HL-60/S4 (cell line): ENCODE data around the gene TECTA.
"Not testable (repeated sequence)": the region's sequence is repeated elsewhere in the genome, so short reads cannot be mapped to it uniquely, and the experiment has no call there.

Experiments
- in situ Hi-C: fragments of 300-500 bp; cut with MboI; formaldehyde crosslinking; loops from 2 replicates; pipeline ENCODE4 v1.14.3; 2022; ENCODE audit warnings: low sequenced_read_pairs

Gene TECTA

GRCh38 chr11:121223161-121223560, 122.1 kb downstream of the TECTA start:
- in situ Hi-C loops = no loop called here

DNA sequence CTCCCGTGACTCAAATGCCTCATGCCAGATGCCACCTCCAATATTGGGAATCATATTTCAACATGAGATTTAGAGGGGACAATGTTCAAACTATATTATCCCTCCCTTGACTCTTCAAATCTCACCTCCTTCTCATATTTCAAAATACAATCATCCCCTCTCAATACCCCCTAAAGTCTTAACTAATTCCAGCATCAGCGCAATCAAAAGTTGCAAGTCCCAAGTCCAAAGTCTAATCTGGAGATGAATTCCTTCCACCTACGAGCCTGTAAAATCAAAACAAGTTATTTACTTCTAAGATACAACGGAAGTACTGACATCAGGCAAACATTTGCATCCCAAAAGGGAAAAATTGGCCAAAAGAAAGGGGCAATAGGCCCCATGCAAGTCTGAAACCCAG, 124.3 kb downstream of the TECTA start:
- in situ Hi-C loops = no loop called here

DNA sequence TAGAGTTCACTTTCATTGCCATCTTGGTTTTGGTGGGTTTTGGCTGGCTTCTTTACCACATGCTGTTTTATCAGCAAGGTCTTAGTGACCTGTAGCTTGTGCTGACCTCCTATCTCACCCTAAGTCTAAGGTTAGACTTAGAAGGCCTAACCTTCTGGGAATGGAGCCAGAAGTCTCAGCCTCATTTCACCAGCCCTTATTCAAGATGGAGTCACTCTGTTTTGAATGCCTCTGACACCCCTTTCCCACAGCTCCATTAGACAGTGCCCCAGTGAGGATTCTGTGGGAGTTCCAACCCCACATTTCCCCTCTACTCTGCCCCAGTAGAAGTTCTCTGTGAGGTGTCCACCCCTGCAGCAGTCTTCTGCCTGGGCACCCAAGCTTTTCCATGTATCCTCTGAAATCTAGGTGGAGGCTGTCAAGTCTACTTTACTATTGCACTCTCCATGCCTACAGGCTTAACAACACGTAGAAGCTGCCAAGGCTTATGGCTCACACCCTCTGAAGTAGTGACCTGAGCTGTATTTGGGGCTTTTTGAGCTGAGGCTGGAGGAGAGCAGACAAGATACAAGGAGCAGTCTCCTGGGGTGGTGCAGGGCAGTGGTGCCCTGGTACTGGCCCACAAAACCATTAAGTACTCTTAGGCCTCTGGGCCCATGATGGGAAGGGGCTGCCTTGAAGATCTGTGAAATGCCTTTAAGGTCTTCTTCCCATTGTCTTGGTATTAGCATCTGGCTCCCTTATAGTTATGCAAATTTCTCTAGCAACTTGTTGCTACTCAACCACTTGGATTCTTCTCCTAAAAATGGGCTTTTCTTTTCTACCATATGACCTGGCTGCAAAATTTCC, 125.6 kb downstream of the TECTA start:
- in situ Hi-C loops = no loop called here

DNA sequence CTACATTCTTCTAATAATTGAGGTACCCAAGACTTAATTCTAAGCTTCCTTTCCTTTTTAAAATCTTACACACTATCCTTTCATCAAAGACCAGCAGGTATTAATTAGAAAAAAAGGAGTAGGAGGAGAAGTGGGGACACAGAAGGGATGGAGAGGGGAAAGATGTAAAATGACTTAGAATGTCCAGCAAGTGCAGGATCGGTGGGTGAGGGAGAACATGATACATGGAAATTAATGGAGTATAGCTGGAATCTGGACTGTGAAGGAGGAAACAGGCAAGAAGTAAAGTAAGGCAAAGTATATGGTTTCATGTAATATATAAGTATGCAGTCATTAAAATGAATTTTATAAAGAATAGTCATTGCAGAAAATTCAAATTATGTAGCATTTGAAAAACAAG, 127.8 kb downstream of the TECTA start:
- in situ Hi-C loops = no loop called here

- in situ Hi-C loops = no loop called here
These were observed 128.6 kb downstream of the TECTA start for GRCh38 chr11:121229495-121230215.

DNA sequence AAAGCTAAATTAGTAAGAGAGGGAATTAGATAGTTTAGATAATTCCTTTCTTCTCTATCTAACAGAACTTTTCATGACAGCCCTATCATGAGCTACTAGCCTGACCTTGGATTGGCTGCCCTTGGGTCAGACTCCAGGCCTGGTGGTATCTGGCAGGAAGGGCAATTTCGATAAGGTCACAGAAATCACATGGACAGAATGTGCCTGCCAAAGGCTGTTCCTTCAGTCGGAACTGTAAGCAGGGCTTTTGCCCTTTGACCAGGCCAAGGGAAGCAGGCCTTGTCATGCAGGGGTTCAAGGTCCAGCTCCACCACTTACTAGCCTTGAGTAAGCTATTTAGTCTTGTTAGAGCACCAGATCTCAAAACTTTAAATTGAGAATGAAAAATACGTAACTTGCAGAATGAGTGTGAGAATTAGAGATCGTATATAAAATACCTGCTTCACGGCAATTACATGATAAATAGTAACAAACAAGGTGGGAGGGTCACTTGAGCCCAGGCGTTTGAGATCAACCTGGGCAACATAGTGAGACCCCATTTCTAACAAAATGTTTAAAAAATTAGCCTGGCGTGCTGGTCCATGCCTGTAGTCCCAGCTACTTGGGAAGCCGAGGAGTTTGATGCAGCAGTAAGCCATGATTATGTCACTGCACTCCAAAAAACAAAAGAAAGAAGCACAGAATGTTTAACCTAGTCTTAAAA, 130.7 kb downstream of the TECTA start:
- in situ Hi-C loops = no loop called here

DNA sequence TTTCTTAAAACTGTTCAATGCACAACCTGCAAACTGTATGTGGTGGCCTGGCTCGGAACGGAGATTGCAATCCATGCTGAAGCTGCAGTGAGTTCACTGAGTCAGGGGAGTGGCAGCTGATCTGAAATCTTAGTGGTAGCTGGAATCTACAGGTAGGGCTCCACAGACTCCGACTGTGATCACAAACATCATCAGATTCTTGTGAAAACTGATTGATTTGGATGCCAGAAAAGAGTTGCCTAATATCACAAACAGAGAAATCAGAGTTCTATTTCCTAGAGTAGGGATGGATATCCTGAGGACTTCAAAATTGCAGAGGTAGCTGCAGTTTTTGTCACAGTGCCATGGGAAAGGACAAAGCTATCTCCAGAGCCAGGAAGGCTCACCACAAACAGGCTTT, 134.0 kb downstream of the TECTA start:
- in situ Hi-C loops = no loop called here

DNA sequence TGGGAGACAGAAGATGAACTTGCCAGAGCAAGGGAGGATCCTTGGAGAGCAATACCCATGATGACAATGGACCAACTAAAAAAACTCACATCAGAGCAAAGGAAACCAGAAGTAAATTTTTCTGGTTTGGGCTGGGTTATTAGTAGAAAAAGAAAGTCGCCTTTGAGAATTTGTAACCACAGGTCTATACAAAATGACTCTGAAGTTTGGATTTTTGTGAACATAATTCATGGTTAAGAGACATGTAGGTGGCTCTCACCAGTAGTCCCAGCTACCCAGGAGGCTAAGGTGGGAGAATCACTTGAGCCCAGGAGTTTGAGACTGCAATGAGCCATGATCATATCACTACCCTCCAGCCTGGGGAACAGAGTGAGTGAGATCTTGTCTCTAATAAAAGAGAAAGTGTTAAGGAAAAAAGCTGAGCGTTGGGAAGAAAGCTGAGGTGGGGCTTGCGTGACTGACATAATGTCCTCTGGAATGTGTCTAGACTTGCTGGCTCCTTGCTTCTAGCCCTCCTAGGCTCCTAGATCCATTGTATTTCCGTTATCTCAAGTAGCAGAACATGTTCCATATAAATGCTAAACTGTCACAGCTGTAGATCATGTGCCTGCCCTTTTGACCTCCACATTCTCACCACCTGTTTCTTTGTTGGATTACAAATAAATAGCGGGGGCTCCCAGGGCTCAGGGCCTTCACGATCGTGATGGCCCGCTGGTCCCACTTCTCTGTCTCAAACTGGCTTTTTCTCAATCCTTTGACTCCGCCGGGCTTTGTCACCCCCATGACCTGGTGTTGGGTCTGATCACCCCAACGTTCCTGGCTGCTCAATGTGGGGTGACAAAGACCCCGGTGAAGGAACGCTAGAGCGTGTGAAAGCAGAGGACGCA, 135.3 kb downstream of the TECTA start:
- in situ Hi-C loops = no loop called here

- in situ Hi-C loops = not testable (repeated sequence)
These were observed 136.2 kb downstream of the TECTA start for GRCh38 chr11:121237247-121237646.

DNA sequence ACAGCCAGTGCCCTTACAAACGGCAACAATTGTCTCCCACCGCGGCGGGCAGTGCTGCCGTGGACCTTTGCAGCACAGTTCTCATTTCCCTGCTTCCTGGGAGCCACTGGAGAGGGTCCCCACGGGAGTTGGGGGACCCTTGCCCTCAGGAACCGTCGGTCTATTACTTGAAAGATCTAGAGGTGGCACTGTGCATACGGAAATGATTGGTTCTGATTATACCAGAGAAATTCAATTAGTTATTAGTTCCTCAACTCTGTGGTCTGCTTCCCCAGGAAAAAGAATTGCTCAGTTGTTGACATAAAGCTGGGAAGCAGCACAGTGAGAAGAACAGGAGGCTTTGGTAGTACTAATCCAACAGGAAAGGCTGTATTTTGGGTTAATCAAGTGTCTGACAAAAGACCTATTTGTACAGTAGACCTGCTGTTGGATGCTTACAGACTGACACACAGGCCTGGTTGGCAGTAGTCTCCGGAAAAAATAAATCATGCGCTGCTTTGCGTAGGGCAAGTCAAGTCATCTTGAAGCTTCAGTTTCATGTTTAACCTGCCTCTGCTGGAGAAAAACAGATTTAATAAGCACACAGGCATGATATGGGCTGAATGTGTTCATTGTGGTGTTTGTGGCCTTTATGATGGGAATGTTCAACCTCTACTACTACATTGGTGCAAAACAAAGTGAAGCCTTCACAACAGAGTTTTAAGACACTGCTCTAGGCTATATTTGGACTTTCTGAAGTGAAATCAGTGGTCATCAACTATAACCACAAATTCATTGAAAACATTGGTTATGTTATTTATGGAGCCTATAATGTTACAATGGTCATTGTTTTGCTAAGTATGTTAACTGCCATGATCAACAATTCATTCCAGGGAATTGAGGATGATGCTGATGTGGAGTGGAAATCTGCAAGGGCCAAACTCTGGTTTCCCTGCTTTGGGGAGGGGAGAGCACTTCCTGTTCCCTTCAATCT, 136.9 kb downstream of the TECTA start:
- in situ Hi-C loops = no loop called here

GRCh38 chr11:121238956-121239355, 137.9 kb downstream of the TECTA start:
- in situ Hi-C loops = no loop called here

DNA sequence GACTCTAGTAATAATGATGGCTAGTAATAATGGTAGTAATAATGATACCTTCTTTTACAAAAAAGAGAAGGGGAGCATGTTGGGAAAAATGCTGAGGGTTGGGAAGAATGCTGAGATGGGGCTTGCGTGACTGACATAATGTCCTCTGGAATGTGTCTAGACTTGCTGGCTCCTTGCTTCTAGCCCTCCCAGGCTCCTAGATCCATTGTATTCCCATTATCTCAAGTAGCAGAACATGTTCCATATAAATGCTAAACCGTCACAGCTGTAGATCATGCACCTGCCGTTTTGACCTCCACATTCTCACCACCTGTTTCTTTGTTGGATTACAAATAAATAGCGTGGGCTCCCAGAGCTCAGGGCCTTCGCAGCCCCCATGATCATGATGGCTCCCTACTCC, 139.0 kb downstream of the TECTA start:
- in situ Hi-C loops = not testable (repeated sequence)

DNA sequence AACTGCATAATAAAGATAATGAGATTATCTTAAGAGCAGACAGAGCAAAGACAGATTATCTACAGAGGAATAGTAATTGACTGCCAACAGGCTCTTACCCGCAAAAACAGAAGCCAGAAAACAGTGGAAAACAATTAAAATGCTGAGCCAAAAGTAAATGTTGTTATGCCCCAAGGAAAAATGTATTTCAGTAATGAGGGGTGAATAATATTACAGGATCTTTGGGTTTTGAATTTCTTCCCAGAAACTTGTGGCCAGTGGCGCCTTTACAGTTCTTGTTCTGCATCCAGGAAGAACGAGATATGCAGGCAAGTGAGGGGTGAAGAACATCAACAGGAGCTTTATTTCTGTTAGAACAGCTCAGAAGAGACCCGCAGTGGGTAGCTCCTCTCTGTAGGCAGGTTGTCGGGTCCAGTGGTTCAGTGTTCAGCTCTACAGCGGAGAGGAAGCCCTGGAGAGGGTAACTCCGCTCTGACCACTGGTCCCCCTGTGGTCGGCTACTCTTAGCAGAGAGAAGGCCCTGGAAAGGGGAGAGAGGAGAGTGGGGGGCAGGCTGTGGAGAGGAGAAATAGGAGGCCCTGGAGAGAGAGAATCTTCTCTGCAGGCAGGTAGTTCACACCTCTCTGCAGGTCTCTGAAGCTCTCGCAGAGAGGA, 139.7 kb downstream of the TECTA start:
- in situ Hi-C loops = no loop called here
